Prostate gland (tissue), 2 donors: ENCODE results near the gene PNP.

Experiments used
- POLR2A ChIP-seq: fragments of 450-650 bp; IDR thresholded peaks from one replicate; pipeline ENCODE4 v1.6.1; 2016; ENCODE audit warnings: antibody characterized with exemption, mild to moderate bottlenecking
- POLR2AphosphoS5 ChIP-seq: sonication (generic); formaldehyde crosslinking; IDR thresholded peaks from one replicate; pipeline ENCODE4 v1.6.1; 2017; ENCODE audit warnings: antibody characterized with exemption
- TF ChIP-seq, protein P1 (sequence below), 4 experiments: fragments of 200-600 bp in 2 of 4; fragments of 450-650 bp in 2 of 4; sonication (generic) in 2 of 4; IDR thresholded peaks; 1 replicate in 3 of 4; 2 replicates in 1 of 4; pipeline ENCODE4 v1.5.1; 2016 to 2019; ENCODE audit warnings: antibody characterized with exemption in 4 of 4, mild to moderate bottlenecking in 2 of 4, moderate library complexity in 2 of 4

- TF ChIP-seq, protein P1, sequence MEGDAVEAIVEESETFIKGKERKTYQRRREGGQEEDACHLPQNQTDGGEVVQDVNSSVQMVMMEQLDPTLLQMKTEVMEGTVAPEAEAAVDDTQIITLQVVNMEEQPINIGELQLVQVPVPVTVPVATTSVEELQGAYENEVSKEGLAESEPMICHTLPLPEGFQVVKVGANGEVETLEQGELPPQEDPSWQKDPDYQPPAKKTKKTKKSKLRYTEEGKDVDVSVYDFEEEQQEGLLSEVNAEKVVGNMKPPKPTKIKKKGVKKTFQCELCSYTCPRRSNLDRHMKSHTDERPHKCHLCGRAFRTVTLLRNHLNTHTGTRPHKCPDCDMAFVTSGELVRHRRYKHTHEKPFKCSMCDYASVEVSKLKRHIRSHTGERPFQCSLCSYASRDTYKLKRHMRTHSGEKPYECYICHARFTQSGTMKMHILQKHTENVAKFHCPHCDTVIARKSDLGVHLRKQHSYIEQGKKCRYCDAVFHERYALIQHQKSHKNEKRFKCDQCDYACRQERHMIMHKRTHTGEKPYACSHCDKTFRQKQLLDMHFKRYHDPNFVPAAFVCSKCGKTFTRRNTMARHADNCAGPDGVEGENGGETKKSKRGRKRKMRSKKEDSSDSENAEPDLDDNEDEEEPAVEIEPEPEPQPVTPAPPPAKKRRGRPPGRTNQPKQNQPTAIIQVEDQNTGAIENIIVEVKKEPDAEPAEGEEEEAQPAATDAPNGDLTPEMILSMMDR (IDR thresholded peaks at IDR 0.05): no peak
- TF ChIP-seq POLR2A (no peak), POLR2AphosphoS5 (no peak)
Measured at GRCh38 chr14:20522332-20522731, 53.1 kb downstream of the PNP start.
